HL-60/S4 (cell line): Measurements from ENCODE around the gene MUC5AC.

Experiments used
- in situ Hi-C: fragments of 300-500 bp; cut with MboI; formaldehyde crosslinking; loops from 2 replicates; pipeline ENCODE4 v1.14.3; 2022; ENCODE audit warnings: low sequenced_read_pairs

Gene MUC5AC

DNA sequence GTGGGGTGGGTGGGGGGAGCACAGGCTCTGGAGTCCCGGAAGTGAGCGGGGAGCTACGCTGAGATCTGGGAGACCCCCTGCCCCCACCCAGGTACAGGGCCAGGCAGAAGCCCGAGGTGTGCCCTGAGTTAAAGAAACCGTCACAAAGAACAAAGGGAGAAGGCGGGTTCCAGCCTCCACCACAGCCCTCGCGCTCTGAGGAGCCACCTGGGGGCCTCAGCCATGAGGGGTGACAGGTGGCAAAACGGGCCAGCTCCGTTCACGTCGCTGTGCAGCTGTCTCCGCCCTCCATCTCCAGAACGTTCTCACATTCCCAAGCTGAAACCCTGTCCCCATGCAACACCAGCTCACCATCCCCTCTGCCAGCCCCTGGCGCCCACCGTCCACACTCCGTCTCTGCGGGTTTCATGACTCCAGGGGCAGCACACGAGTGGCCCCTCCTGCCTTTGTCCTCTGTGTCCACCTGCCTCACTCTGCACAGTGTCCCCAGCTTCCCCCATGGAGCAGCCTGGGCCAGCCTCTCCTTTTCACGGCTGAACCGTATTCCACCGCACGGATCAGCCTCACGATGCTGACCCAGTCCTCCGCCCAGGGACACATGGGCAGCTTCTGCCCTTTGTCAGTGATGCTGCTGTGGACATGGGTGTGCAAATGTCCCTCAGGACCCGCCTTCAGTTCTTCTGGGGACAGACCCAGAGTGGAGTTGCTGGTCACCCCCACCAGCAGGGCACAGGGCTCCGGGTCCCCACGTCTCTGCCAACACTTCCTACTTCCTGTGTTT, 63.4 kb downstream of the MUC5AC start:
- in situ Hi-C loops: no loop called here

DNA sequence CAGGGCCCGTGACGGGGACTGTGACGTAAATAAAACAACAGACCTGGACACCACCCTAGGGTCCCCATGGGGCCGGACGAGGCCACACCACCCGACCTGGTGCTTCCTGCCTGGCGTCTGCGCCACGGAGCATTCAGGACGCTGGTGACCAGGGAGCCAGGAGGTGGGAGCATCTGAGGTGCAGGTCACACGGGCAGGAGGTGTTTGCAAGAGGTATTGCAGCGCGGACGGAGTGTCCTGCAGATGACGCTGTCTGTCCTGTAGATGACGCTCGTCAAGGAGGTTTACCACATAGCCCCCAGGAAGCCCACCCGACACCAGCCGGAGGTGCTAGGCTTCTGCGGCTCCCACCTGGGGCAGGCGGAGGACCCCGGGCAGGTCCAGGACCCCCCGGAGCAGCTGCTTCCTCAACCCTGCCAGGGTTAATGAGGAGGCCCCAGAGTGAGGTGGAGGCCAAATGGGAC, 64.1 kb downstream of the MUC5AC start:
- in situ Hi-C loops: no loop called here

DNA sequence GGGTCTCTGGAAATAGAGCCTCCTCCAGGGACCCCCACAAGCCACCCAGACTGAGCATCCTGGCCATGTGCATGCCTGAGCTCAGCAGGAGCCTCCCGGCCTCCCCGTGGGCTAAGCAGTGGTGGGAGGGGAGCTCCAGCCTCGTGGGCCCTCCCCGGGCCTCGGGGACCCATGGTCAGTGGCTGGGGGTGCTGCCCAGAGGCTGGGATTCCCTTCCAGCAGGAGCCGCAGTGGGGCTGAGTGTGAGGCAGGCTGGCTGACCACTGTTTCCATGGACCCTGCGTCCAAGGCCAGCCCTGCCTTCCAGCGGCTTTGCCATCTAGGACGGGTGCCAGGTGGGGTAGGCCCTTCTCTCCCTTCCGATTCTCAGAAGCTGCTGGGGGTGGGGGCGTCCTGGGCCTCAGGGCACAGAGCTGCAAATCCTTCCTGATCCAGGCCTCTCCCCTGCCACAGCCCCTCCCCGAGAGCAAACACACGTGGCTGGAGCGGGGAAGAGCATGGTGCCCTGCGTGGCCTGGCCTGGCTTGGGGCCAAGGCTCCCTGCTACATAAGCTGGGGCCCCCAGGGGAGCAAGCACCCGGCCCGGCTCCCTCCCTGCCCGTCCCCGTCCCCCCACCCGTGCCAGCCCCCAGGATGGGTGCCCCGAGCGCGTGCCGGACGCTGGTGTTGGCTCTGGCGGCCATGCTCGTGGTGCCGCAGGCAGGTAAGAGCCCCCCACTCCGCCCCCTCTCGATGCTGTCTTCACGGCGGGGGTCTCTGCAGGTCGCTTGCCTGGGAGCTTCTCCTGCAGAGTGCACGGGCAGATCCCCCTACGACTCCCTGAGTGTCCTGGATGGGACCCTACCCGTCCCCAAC, 65.0 kb downstream of the MUC5AC start, which contains the start of gene MUC5B:
Gene MUC5B (plus strand): TSS at position 576 of the 855 bp plus-strand sequence. CDS start 58 bp downstream, at position 634.
- in situ Hi-C loops: no loop called here

DNA sequence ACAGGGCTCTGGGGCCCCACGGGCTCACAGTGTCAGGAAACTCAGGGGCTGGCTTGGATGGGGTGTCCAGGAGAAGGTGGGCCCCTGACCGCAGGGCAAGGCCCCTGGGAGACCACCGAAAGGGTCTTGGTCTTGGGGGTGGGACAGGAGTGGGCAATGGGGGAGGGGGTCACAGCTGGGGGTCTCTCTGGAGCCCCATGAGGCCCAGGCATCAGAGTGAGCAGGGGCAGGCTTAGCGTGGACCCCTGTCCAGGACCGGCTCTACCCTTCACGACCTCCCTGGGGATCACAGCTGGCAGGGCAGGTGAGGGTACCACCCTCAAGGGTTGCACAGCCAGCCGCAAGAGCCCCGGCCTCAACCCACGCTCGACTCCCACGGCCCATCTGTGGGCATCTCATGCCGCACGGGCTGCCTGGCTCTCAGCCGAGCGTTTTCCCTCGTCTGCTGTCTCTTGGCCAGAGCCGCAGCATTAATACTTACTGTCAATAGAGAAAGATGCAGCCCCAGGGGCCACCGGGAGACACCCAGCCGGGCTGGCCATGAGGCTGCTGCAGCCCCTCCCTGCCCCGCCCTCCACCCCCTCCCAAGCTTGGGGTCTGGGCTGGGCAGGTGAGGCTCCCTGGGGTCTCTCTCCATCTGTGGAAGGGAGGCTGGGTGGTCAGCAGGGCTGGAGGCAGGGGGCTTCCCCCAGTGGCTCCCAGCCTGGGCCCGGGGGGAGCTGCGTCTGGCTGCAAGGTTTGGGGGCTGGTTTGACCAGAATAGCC, 65.8 kb downstream of the MUC5AC start:
- in situ Hi-C loops: no loop called here

DNA sequence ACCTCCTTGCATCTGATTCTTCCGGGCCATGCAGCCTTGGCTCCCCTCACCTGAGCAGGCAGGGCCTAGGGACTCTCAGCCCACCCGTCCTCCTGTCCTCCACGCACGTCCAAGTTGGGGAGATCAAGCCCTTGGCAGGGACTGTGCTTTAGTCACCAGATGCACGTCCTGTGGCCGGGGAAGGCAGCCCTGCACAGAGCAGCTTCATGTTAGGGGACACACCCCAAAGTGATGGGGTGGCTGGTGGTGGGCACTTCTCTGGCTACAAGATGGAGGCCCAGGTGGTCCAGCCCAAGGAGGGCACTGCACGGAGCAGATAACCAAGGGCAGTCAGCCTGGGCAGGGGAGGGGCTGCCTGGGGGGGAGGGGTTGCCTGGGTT, 66.3 kb downstream of the MUC5AC start:
- in situ Hi-C loops: no loop called here

DNA sequence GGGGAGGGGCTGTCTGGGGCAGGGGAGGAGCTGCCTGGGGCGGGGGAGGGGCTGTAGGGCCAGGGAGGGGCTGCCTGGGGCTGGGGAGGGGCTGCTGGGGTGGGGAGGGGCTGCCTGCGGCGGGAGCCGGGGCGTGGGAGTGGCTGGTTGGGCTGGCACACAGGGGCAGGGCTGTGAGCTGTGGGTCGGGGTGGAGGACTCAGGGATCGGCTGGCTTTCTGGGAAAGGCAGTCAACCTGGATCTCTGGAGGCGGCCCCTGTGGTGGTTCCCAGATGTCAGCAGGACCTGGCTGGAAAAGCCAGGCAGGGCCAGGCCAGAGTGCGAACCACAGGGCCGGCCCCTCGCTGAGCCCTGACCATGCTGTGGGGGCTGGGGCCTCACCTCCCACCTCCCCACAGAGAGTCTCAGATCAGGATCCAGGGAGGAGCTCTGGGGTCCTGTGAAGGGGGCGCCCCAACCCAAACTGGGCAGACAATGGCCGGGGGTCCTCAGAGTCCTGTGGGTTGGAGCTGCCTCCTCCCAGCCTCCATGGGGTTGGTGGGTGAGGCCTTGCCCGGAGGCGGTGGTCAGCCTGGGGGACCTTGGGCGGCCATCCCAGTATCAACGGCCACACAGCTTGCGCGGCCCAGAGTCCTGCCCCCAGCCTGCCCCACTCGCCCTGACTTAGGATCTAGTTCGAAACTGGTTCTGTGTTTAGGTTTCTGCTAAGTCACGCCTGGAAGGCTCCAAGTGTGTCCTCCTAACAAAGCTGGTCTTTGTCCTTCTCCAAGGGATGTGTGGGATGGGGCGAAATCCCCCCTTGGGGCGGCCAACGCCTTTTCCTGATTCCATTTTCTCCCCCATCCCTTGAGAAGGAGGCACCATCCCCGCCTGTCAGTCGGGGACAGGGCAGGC, 67.0 kb downstream of the MUC5AC start:
- in situ Hi-C loops: no loop called here

DNA sequence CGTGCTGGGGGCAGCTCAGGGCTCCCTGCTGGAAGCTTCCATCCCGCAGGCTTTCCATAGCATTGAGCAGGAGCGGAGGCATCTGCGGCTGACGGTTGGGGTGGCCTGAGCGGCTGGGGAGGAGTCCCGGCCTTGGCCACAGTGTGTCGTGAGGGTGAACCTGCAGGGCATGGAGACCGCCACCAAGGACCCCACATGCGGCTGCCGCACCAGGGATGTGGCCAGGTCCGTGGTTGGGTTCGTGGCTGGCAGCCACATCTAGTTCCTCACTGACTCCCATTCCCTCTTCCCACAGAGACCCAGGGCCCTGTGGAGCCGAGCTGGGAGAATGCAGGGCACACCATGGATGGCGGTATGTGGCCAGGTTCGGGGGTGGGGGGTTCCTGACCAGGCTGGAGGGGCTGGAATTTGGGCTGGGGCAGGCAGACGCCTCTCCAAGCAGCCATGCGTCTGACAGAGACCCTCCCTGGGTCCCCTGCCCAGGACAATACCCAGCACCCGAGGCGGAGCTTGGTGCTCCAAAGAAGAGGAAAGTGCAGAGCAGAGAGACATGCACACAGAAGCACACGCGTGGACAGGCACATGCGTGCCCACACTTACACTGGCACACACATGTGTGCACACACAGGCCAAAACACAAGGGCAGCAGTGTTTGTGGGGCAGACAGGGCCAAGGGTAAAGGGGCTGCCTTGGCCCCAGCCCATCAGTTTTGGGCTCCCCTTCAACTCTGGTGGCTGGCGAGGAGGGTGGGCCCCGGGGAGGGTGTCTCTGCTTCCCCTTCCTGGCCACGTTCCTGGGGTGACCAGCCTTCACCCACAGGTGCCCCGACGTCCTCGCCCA, 67.9 kb downstream of the MUC5AC start:
- in situ Hi-C loops: no loop called here

DNA sequence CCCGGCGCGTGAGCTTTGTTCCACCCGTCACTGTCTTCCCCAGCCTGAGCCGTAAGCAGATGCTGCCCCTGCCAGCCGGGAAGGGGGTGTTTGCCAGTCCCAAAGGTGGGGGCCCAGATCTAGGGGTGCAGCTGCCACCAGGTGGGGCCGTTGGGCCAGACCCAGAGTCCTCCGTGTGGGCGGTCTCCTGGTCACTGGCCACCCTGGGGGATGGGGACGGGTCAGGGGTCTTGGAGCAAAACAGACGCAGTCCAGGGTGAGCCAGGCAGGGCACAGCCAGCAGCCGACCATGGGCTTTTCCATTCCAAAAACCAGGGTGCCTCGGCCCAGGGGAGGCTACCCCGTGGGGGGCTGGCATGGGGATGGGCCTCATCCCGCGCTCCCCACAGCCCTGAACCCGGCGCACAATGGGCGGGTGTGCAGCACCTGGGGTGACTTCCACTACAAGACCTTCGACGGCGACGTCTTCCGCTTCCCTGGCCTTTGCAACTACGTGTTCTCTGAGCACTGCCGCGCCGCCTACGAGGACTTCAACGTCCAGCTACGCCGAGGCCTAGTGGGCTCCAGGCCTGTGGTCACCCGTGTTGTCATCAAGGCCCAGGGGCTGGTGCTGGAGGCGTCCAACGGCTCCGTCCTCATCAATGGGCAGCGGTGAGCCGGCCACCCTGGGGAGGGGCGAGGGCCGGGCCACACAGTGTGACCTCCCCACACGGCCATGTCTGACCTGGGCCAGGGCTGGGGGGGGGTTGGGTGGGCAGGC, 68.7 kb downstream of the MUC5AC start:
- in situ Hi-C loops: no loop called here

DNA sequence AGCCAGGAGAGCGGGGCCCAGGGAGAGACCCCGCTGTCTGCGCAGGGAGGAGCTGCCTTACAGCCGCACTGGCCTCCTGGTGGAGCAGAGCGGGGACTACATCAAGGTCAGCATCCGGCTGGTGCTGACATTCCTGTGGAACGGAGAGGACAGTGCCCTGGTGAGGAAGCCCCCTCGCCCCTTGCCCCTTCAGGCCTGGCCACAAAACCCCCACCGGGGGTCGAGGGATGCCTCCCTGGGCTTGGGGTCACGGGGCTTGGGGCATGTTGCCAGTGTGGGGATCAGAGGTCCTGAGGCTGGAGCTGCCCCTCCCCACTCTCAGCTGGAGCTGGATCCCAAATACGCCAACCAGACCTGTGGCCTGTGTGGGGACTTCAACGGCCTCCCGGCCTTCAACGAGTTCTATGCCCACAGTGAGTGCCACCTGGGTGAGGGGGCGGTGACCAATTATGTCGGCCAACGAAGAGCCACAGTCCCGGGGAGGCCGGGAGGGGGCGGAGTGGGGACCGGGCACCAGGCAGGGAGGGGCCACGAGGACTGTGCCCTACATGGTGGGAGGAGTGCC, 69.3 kb downstream of the MUC5AC start:
- in situ Hi-C loops: no loop called here

DNA sequence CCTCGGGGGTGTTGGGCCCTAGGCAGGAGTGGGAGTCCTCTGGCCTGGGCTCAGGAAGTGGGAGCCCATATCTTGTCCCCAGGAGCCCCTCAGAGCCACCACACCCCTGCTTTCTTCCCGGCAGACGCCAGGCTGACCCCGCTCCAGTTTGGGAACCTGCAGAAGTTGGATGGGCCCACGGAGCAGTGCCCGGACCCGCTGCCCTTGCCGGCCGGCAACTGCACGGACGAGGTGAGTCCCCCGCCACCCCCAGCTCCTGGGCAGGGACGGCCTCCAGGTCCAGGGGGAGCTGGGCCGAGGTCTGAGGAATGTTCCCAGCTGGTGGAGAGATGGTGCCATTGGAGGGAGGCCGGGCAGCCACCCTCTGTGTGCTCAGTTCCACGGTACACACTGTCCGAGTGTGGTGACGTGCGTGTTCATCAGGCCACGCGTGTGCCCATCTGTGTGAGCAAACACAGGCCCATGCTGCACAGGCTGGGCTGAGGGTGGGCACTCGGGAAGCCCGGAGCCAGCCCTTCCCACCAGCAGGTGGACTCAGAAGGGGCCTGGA, 69.9 kb downstream of the MUC5AC start:
- in situ Hi-C loops: no loop called here

DNA sequence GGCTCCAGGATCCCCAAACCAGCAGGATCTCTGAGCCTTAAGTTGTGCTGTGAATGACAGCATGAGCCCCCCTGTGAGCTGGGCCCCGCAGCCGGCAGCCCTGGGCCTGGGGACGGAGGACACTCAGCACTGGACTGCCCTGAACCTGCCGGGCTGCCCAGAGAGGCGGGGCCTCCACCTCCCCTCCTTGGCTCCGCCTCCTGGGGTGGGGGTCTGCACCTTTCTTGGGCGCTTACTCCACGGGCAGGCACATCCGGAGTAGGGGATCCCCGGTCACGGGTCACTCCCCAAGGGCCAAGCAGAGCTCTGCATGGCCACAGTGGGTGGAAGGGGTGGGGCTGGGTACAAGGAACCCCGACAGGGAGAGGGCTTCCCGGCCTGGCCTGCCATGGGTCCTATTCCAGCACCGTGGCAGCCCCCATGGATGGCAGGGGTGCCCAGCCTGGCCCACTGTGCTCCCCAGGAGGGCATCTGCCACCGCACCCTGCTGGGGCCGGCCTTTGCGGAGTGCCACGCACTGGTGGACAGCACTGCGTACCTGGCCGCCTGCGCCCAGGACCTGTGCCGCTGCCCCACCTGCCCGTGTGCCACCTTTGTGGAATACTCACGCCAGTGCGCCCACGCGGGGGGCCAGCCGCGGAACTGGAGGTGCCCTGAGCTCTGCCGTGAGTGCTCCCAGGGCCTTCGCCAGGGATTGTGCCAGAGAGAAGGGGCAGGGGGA, 70.5 kb downstream of the MUC5AC start:
- in situ Hi-C loops: no loop called here

DNA sequence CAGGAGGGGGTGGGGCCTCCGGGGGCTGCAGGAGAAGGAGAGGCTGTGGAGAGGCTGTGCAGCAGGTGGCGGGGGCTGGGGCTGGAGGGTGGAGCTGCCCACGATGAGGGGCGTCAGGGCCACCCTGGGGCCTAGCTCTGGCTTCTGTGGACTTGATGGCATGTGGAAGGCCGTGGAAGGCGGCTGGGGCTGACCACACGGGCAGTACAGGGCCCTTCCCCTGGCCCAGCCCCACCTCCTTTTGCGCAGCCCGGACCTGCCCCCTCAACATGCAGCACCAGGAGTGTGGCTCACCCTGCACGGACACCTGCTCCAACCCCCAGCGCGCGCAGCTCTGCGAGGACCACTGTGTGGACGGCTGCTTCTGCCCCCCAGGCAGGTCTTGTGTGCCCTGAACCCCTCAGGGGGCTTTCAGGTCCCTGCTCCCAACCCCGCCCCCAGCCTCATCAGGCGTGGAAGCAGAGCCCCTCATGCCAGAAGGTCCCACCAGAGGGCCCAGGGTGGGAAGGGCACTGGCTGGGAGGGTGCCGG, 71.2 kb downstream of the MUC5AC start:
- in situ Hi-C loops: no loop called here

DNA sequence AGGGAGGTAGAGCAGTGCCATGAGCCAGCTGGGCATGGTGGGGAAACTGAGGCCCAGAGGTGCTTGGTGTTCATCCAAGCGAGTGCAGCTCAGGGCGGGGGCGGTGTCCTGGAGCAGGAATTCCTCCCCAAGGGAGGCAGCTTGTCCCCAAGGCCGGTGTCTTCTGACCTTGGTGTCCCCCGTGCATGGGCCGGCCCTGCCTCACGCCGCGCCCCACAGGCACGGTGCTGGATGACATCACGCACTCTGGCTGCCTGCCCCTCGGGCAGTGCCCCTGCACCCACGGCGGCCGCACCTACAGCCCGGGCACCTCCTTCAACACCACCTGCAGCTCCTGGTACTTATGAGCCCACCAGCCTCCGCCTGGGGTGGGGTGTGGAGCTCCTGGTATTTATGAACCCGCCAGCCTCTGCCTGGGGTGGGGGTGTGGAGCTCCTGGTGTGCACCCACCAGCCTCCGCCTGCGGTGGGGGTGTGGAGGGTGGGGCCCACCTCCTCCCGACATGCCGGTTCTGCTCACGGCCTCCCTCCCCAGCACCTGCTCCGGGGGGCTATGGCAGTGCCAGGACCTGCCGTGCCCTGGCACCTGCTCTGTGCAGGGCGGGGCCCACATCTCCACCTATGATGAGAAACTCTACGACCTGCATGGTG, 71.8 kb downstream of the MUC5AC start:
- in situ Hi-C loops: no loop called here

DNA sequence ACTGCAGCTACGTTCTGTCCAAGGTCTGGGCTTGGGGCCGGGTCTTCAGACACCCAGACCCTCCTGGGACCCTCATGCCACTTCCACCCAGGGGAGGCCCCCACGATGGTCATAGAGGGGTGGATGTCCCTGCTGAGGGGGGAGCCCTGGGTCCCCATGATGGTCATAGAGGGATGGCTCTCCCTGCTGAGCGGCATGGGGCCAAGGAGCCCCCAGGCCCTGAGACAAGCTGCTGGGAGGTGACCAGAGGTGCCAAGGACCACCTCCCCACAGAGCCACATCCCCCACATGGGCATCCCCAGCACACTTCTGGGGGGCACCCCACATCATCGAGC, 72.3 kb downstream of the MUC5AC start:
- in situ Hi-C loops: no loop called here

DNA sequence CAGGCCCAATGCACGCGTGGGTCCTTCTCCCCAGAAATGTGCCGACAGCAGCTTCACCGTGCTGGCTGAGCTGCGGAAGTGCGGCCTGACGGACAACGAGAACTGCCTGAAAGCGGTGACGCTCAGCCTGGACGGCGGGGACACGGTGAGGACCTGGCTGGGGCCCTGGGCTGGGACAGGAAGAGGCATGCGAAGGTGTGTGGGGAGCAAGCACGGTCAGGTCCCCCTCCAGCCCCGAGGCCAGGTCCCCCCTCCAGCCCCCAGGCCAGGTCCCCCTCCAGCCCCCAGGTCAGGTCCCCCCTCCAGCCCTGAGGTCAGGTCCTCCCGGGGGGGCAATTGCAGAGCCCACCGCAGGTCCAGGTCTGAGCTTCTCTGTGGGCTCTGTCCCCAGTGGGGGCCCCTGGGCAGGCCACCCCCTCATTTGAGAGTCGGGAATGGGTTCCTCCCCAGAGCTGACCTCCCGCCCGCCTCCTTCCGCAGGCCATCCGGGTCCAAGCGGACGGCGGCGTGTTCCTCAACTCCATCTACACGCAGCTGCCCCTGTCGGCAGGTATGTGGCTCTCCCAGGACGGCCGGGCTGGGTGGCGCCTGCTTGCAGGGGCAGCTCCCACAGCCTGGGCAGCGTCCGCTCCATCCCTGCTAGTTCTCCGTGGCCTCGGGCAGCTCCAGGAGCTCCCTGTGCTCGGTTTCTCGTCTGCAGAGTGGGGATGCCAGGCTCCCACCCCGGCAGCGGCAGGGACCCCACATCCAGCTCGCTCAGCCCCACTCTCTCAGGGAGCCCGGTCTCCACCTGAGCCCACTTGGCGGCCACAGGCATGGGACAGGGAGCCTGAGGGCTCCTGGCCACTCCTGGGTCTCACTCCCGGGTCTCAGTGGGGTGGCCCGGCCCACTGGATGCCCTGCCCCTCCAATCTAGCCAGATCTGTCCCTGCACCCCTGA, 73.0 kb downstream of the MUC5AC start:
- in situ Hi-C loops: no loop called here
